ENCODE measurements around the gene RGS9BP. TPM values are rescaled to one million over a fixed set of nuclear protein-coding genes. Genes with fewer than 3 reads are reported as not detected.

RGS9BP gene
- total RNA-seq, 2 experiments from 2014 or later: 0.14 TPM; not detected in 1

DNA sequence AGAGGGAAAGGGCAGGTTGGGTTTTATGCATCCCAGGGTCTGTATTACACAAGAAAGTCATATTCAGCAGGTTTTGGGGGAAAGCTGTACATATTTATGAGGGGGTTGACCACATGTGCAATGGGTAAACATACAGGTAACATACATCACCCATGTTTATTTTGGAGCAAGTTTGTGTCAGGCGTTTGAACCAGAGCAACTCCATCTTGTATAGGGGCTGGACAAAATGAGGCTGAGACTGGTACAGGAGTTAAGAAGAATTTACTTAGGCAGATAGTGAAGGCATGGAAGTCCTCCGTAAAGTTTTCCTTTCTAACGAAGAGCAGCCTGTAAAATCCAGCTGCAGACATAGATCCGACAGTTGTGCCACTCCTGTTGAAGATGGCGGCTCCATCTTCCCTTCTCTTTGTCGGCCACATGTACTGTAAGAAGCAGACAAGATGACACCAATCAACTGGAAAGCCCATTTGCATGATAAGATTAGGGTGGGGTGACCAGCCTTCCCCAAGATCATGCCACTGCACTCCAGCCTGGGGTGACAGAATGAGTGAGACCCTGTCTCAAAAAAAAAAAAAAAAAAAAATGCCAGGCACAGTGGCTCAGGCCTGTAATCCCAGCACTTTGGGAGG, 11.3 kb downstream of the RGS9BP start:
- intact Hi-C loops (cut with DNase I, micrococcal nuclease): no loop called here
- Histone ChIP-seq H3K36me3 (ENCODE audit: insufficient read depth, low read length) (no peaks in the 10 kb centered on the region), H3K4me3 (ENCODE audit: low read length) (no peak overlapping the region), H3K27ac (ENCODE audit: low read depth in 1 of 2, low read length in 2 of 2) (no peak overlapping the region), H3K9me3 (ENCODE audit: control insufficient read depth in 1 of 2, insufficient read depth in 1 of 2, low read length in 2 of 2) (no peaks in the 10 kb centered on the region), H3K27me3 (ENCODE audit: control insufficient read depth in 1 of 2, insufficient read depth in 2 of 2, low read length in 2 of 2) (no peaks in the 10 kb centered on the region), H3K4me1 (ENCODE audit: insufficient read depth, low read length) (peaks cover 13% of the 10 kb centered on the region)
- Mint-ChIP-seq H3K4me1 (ENCODE audit: low read depth) (peaks cover 14% of the 10 kb centered on the region), H3K36me3 (ENCODE audit: low read depth) (no peaks in the 10 kb centered on the region), H3K9me3 (no peaks in the 10 kb centered on the region), H3K27me3 (no peaks in the 10 kb centered on the region), H3K4me3 (no peak overlapping the region), H3K27ac (no peak overlapping the region)
- no peak for ATAC-seq (ENCODE audit: poor library complexity)
- CTCF ChIA-PET: no interaction called here
- POLR2A ChIA-PET: interaction anchor here (0.7 kb wide), 1 partner anchor 11 kb away, joined by 5 read pairs; the partner anchor contains the start of gene RGS9BP
- DNase-seq: no peak
- TF ChIP-seq, protein P1, sequence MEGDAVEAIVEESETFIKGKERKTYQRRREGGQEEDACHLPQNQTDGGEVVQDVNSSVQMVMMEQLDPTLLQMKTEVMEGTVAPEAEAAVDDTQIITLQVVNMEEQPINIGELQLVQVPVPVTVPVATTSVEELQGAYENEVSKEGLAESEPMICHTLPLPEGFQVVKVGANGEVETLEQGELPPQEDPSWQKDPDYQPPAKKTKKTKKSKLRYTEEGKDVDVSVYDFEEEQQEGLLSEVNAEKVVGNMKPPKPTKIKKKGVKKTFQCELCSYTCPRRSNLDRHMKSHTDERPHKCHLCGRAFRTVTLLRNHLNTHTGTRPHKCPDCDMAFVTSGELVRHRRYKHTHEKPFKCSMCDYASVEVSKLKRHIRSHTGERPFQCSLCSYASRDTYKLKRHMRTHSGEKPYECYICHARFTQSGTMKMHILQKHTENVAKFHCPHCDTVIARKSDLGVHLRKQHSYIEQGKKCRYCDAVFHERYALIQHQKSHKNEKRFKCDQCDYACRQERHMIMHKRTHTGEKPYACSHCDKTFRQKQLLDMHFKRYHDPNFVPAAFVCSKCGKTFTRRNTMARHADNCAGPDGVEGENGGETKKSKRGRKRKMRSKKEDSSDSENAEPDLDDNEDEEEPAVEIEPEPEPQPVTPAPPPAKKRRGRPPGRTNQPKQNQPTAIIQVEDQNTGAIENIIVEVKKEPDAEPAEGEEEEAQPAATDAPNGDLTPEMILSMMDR (IDR thresholded peaks at IDR 0.05): no peak

DNA sequence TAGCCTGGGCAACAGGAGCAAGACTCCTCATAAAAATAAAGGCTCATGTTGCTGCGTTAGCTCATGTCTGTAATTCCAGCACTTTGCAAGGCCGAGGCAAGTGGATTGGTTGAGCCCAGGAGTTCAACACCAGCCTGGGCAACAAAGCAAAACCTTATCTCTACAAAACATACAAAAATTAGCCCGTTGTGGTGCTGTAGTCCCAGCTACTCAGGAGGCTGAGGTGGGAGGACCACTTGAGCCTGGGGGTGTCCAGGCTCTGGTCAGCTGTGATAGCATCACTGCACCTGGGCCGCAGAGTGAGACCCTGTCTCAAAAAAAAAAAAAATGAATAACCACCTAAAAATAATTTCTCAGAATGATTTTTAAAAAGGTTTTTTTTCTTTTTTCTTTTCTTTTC, 12.0 kb downstream of the RGS9BP start:
- H3K27me3 Mint-ChIP-seq: no peaks in the 10 kb centered on the region
- intact Hi-C loops (cut with DNase I, micrococcal nuclease): no loop called here
- H3K4me3 ChIP-seq (ENCODE audit: low read length): no peak overlapping the region
- H3K9me3 Mint-ChIP-seq: no peaks in the 10 kb centered on the region
- DNase-seq (no peak), ATAC-seq (ENCODE audit: poor library complexity) (no peak)
- peaks cover 15% of the 10 kb centered on the region for H3K4me1 ChIP-seq (ENCODE audit: insufficient read depth, low read length)
- ChIA-PET CTCF (interaction anchor here (0.7 kb wide), 1 partner anchor 12 kb away, joined by 3 read pairs; the partner anchor contains the start of gene RGS9BP), POLR2A (no interaction called here)
- H3K4me3 Mint-ChIP-seq: no peak overlapping the region
- no peak overlapping the region for H3K27ac ChIP-seq (ENCODE audit: low read depth in 1 of 2, low read length in 2 of 2)
- H3K4me1 Mint-ChIP-seq (ENCODE audit: low read depth): peaks cover 15% of the 10 kb centered on the region
- peaks cover 2% of the 10 kb centered on the region for H3K36me3 Mint-ChIP-seq (ENCODE audit: low read depth)
- H3K27ac Mint-ChIP-seq: no peak overlapping the region
- TF ChIP-seq, protein P1 (IDR thresholded peaks at IDR 0.05): no peak
- H3K36me3 ChIP-seq (ENCODE audit: insufficient read depth, low read length): no peaks in the 10 kb centered on the region
- no peaks in the 10 kb centered on the region for H3K27me3 ChIP-seq (ENCODE audit: control insufficient read depth in 1 of 2, insufficient read depth in 2 of 2, low read length in 2 of 2)
- no peaks in the 10 kb centered on the region for H3K9me3 ChIP-seq (ENCODE audit: control insufficient read depth in 1 of 2, insufficient read depth in 1 of 2, low read length in 2 of 2)

DNA sequence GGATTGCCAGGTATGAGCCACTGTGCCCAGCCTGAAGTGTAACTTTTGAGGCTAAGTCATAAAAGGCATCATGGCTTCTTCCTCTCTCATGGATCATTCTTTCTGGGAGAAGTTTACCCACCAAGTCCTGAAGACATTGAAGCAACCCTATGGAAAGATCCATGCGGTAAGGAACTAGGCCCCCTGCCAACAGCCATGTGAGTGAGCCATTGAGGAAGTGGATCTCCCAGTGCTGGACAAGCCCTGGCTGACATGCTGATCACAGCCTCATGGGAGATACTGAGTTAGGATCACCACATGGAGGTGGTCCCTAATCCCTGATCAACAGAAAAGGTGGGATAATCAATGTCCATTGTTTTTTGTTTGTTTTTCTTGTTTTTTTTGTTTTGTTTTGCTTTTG, 12.7 kb downstream of the RGS9BP start:
- intact Hi-C loops (cut with DNase I, micrococcal nuclease): no loop called here
- no peaks in the 10 kb centered on the region for H3K9me3 ChIP-seq (ENCODE audit: control insufficient read depth in 1 of 2, insufficient read depth in 1 of 2, low read length in 2 of 2)
- no peak overlapping the region for H3K4me3 ChIP-seq (ENCODE audit: low read length)
- CTCF ChIA-PET: no interaction called here
- Mint-ChIP-seq H3K36me3 (ENCODE audit: low read depth) (peaks cover 8% of the 10 kb centered on the region), H3K27me3 (no peaks in the 10 kb centered on the region), H3K27ac (no peak overlapping the region), H3K9me3 (no peaks in the 10 kb centered on the region), H3K4me3 (no peak overlapping the region), H3K4me1 (ENCODE audit: low read depth) (peaks cover 22% of the 10 kb centered on the region)
- no peak overlapping the region for H3K27ac ChIP-seq (ENCODE audit: low read depth in 1 of 2, low read length in 2 of 2)
- no peak for ATAC-seq (ENCODE audit: poor library complexity)
- peaks cover 21% of the 10 kb centered on the region for H3K4me1 ChIP-seq (ENCODE audit: insufficient read depth, low read length)
- no peak for DNase-seq
- no peaks in the 10 kb centered on the region for H3K27me3 ChIP-seq (ENCODE audit: control insufficient read depth in 1 of 2, insufficient read depth in 2 of 2, low read length in 2 of 2)
- TF ChIP-seq, protein P1 (IDR thresholded peaks at IDR 0.05): no peak
- POLR2A ChIA-PET: no interaction called here
- H3K36me3 ChIP-seq (ENCODE audit: insufficient read depth, low read length): no peaks in the 10 kb centered on the region
